Measurements from ENCODE around the gene SDC4.

The SDC4 gene

DNA sequence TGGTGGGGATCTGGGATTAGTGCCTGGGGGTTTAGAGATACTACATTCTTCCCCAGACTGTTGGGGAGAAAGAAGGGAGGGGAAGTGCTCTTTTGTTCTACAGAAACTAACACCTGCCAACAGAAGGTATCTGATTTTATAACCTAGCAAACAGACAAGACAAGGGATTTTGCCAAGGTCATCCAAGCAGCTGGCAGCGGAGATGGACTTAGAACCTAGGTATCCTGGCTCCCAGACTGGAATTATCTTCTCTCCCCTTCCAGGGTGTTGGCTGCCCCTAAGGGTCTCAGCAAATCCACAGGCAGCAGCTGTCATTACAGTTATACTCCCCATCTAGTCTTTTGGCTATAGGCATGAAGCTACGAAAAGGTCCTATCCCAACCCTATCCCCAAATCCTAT is 8.4 kb downstream of the SDC4 start:
- no peak overlapping the region for H3K4me3 ChIP-seq (ENCODE audit: low read depth, low read length)
- H3K4me1 ChIP-seq (ENCODE audit: control insufficient read depth in 1 of 2, insufficient read depth in 2 of 2, low read length in 2 of 2) = peaks cover 71 to 78% of the 10 kb centered on the region in 2 experiments
- H4K12ac ChIP-seq (ENCODE audit: low read depth, low read length) = no peak overlapping the region
- WGBS (ENCODE audit: extremely low coverage, insufficient coverage, insufficient read length) = no CpG with 5 or more reads among the region's 2 CpGs
- H2BK120ac ChIP-seq (ENCODE audit: insufficient read depth, low read length, poor library complexity) = peak overlapping the region; percentile 40
- H3K36me3 ChIP-seq (ENCODE audit: control insufficient read depth in 1 of 2, insufficient read depth in 2 of 2, low read length in 2 of 2) = peaks cover 18 to 26% of the 10 kb centered on the region in 2 experiments
- H2AK5ac ChIP-seq (ENCODE audit: low read length) = no peak overlapping the region
- peak overlapping the region; percentile 80 for H3K4ac ChIP-seq (ENCODE audit: low read depth, low read length)
- DNase-seq = no peak
- H4K8ac ChIP-seq (ENCODE audit: low read depth, low read length) = no peak overlapping the region
- peaks cover 45% of the 10 kb centered on the region for H3K79me2 ChIP-seq (ENCODE audit: control insufficient read depth, insufficient read depth, low read length, poor library complexity)
- peak overlapping the region; percentile 22 for H2BK5ac ChIP-seq (ENCODE audit: low read depth, low read length, poor library complexity)
- no peak overlapping the region for H3K9ac ChIP-seq (ENCODE audit: low read length)
- H2BK12ac ChIP-seq (ENCODE audit: low read length) = peak overlapping the region; percentile 26
- no peak overlapping the region for H3K27ac ChIP-seq (ENCODE audit: low read depth, low read length)
- H3K27me3 ChIP-seq (ENCODE audit: insufficient read depth, low read length) = no peaks in the 10 kb centered on the region
- no peak overlapping the region for H3K23ac ChIP-seq (ENCODE audit: low read length)
- no peak overlapping the region for H3K18ac ChIP-seq (ENCODE audit: low read length)
- H3K79me1 ChIP-seq (ENCODE audit: low read length) = peaks cover 58% of the 10 kb centered on the region
- peak overlapping the region; percentile 48 for H4K91ac ChIP-seq (ENCODE audit: low read depth, low read length)
- H2AFZ ChIP-seq (ENCODE audit: insufficient read depth, low read length, poor library complexity) = no peak overlapping the region
- H3K4me2 ChIP-seq (ENCODE audit: low read length) = no peak overlapping the region
- H3K9me3 ChIP-seq (ENCODE audit: insufficient read depth, low read depth, low read length) = no peaks in the 10 kb centered on the region
- no peak overlapping the region for H3K14ac ChIP-seq (ENCODE audit: low read length)

DNA sequence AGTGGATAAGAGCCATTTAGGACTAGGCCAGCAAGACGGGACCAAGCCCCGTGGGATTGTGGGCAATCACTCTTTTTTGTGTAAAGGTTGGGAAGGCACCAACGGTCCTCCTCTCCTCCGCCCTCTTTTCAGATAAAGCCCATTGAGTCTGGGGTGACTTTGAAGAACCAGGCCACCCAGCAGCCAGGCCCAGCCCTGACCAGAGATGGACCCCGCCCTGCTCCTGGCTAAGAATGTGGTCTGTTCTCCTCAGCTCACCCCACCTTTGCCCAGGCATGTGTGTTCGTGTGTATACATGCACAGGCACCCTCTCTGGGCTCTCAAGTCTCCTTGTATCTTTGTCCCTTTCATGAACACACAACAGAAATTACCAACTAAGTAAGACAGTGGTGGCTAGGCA is 9.1 kb downstream of the SDC4 start:
- no peak overlapping the region for H3K4me3 ChIP-seq (ENCODE audit: low read depth, low read length)
- no peaks in the 10 kb centered on the region for H3K9me3 ChIP-seq (ENCODE audit: insufficient read depth, low read depth, low read length)
- peaks cover 52% of the 10 kb centered on the region for H3K79me1 ChIP-seq (ENCODE audit: low read length)
- peak overlapping the region; percentile 5 for H4K8ac ChIP-seq (ENCODE audit: low read depth, low read length)
- no peak overlapping the region for H3K4me2 ChIP-seq (ENCODE audit: low read length)
- no CpG with 5 or more reads among the region's 6 CpGs for WGBS (ENCODE audit: extremely low coverage, insufficient coverage, insufficient read length)
- DNase-seq = no peak
- H2AK5ac ChIP-seq (ENCODE audit: low read length) = peak overlapping the region; percentile 6
- H3K27me3 ChIP-seq (ENCODE audit: insufficient read depth, low read length) = no peaks in the 10 kb centered on the region
- H4K91ac ChIP-seq (ENCODE audit: low read depth, low read length) = peak overlapping the region; percentile 89
- H4K12ac ChIP-seq (ENCODE audit: low read depth, low read length) = no peak overlapping the region
- peak overlapping the region; percentile 45 for H3K14ac ChIP-seq (ENCODE audit: low read length)
- H3K9ac ChIP-seq (ENCODE audit: low read length) = no peak overlapping the region
- peak overlapping the region; percentile 67 for H3K18ac ChIP-seq (ENCODE audit: low read length)
- no peak overlapping the region for H2BK120ac ChIP-seq (ENCODE audit: insufficient read depth, low read length, poor library complexity)
- peaks cover 41% of the 10 kb centered on the region for H3K79me2 ChIP-seq (ENCODE audit: control insufficient read depth, insufficient read depth, low read length, poor library complexity)
- peak overlapping the region; percentile 58 for H2BK12ac ChIP-seq (ENCODE audit: low read length)
- H3K23ac ChIP-seq (ENCODE audit: low read length) = no peak overlapping the region
- peaks cover 67 to 73% of the 10 kb centered on the region in 2 experiments for H3K4me1 ChIP-seq (ENCODE audit: control insufficient read depth in 1 of 2, insufficient read depth in 2 of 2, low read length in 2 of 2)
- peak overlapping the region; percentile 71 for H3K4ac ChIP-seq (ENCODE audit: low read depth, low read length)
- H3K27ac ChIP-seq (ENCODE audit: low read depth, low read length) = peak overlapping the region; percentile 90
- peak overlapping the region; percentile 91 for H2BK5ac ChIP-seq (ENCODE audit: low read depth, low read length, poor library complexity)
- peaks cover 19 to 27% of the 10 kb centered on the region in 2 experiments for H3K36me3 ChIP-seq (ENCODE audit: control insufficient read depth in 1 of 2, insufficient read depth in 2 of 2, low read length in 2 of 2)
- H2AFZ ChIP-seq (ENCODE audit: insufficient read depth, low read length, poor library complexity) = no peak overlapping the region

DNA sequence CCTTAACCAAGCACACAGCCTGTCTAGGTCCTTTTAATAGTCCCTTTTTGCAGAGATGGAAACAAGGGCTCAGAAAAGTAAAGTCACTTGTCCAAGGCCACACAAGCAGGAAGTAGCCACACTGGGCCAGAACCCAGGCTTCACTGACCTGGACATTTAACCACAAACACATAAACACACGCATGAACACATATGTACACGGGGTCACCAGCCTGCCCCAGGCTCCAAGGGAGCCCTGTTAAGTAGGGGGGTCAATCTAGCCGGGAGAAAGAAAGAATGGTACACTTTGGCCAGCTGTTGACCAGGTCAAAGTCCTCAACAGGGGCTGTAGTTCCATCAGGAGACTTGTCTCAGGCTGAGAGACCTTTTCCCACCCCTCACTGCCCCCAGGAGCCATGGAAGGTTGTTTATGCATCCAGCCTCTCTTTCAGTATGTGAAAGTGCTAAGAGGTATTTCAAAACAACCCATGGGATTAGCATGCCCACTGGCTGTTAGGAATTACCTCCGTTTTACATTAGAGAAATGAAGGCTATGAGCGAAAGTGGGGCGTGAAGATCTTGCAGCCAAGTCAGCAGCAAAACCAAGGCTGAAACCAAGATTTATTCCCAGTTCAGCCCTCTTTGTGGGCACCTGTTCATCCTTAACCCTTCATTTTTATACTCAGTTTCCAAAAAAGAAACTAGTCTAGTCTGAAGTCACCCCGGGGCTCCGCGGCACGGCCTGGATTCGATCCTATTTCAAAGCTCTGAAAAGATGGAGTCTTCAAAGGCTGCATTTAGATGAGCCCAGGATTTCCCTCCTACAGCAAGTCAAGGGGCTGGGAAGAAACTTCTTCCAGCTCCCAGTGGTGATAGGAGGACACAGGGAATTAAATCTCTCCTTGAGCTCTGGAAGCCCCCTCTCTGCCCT is 9.8 kb downstream of the SDC4 start:
- DNase-seq = no peak
- Histone ChIP-seq H4K8ac (ENCODE audit: low read depth, low read length) (peak overlapping the region; percentile 61), H3K9me3 (ENCODE audit: insufficient read depth, low read depth, low read length) (no peaks in the 10 kb centered on the region), H3K23ac (ENCODE audit: low read length) (no peak overlapping the region), H3K4ac (ENCODE audit: low read depth, low read length) (peak overlapping the region; percentile 71), H3K9ac (ENCODE audit: low read length) (no peak overlapping the region), H3K4me1 (ENCODE audit: control insufficient read depth in 1 of 2, insufficient read depth in 2 of 2, low read length in 2 of 2) (peaks cover 61 to 66% of the 10 kb centered on the region in 2 experiments), H4K12ac (ENCODE audit: low read depth, low read length) (no peak overlapping the region), H3K14ac (ENCODE audit: low read length) (peak overlapping the region; percentile 63), H2BK120ac (ENCODE audit: insufficient read depth, low read length, poor library complexity) (peak overlapping the region; percentile 92), H2BK5ac (ENCODE audit: low read depth, low read length, poor library complexity) (peak overlapping the region; percentile 91), H2BK12ac (ENCODE audit: low read length) (peak overlapping the region; percentile 91), H3K18ac (ENCODE audit: low read length) (peak overlapping the region; percentile 83), H2AK5ac (ENCODE audit: low read length) (peak overlapping the region; percentile 88), H3K79me1 (ENCODE audit: low read length) (peaks cover 45% of the 10 kb centered on the region), H4K91ac (ENCODE audit: low read depth, low read length) (peak overlapping the region; percentile 89), H3K4me2 (ENCODE audit: low read length) (peak overlapping the region; percentile 30), H2AFZ (ENCODE audit: insufficient read depth, low read length, poor library complexity) (peak overlapping the region; percentile 18), H3K79me2 (ENCODE audit: control insufficient read depth, insufficient read depth, low read length, poor library complexity) (peaks cover 38% of the 10 kb centered on the region), H3K27me3 (ENCODE audit: insufficient read depth, low read length) (no peaks in the 10 kb centered on the region), H3K36me3 (ENCODE audit: control insufficient read depth in 1 of 2, insufficient read depth in 2 of 2, low read length in 2 of 2) (peaks cover 21 to 27% of the 10 kb centered on the region in 2 experiments), H3K4me3 (ENCODE audit: low read depth, low read length) (no peak overlapping the region), H3K27ac (ENCODE audit: low read depth, low read length) (peak overlapping the region; percentile 90)
- no CpG with 5 or more reads among the region's 11 CpGs for WGBS (ENCODE audit: extremely low coverage, insufficient coverage, insufficient read length)

DNA sequence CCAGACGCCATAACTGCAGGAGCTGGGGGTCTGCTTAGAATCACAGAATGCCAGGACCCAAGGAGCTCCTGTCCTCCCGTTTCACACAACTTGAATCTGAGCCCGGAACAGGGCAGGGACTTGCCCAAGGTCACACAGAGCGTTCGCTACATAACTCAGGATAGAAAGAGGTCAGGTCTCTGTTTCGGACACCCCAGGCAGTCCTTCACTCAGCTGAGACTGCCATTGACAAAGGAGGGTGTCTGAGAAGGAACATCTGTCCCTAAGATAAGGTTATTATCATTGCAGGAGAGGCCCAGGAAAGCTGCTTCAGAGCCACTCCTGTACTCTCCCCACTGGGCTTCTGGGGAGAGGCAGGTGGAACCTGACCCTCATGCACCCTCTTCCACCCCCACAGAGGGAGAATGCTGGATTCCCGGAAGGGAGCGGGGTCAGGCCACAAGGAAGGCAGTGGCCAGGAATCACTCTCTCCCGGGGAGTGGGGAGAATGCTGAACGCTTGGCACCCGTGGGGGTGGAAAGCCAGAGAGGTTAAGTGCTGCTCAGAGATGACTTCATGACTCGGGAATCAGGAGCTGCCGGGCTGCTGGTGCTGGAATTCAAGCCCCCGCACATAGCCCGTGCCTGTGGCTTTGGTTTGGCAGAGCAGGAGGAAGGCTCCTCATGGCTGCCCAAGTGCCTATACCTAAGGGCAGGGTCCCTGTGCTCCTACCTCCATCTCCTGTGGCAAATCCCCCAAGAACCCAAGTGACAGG is 10.7 kb downstream of the SDC4 start:
- Histone ChIP-seq H2AK5ac (ENCODE audit: low read length) (peak overlapping the region; percentile 88), H3K9me3 (ENCODE audit: insufficient read depth, low read depth, low read length) (no peaks in the 10 kb centered on the region), H3K79me1 (ENCODE audit: low read length) (peaks cover 38% of the 10 kb centered on the region), H3K4me1 (ENCODE audit: control insufficient read depth in 1 of 2, insufficient read depth in 2 of 2, low read length in 2 of 2) (peaks cover 54 to 57% of the 10 kb centered on the region in 2 experiments), H4K91ac (ENCODE audit: low read depth, low read length) (peak overlapping the region; percentile 89), H3K79me2 (ENCODE audit: control insufficient read depth, insufficient read depth, low read length, poor library complexity) (peaks cover 35% of the 10 kb centered on the region), H2BK5ac (ENCODE audit: low read depth, low read length, poor library complexity) (peak overlapping the region; percentile 91), H3K9ac (ENCODE audit: low read length) (no peak overlapping the region), H3K4me2 (ENCODE audit: low read length) (peak overlapping the region; percentile 30), H3K36me3 (ENCODE audit: control insufficient read depth in 1 of 2, insufficient read depth in 2 of 2, low read length in 2 of 2) (peaks cover 29 to 33% of the 10 kb centered on the region in 2 experiments), H2AFZ (ENCODE audit: insufficient read depth, low read length, poor library complexity) (peak overlapping the region; percentile 18), H3K14ac (ENCODE audit: low read length) (peak overlapping the region; percentile 63), H4K12ac (ENCODE audit: low read depth, low read length) (no peak overlapping the region), H3K4me3 (ENCODE audit: low read depth, low read length) (no peak overlapping the region), H4K8ac (ENCODE audit: low read depth, low read length) (peak overlapping the region; percentile 61), H3K18ac (ENCODE audit: low read length) (peak overlapping the region; percentile 83), H3K27me3 (ENCODE audit: insufficient read depth, low read length) (no peaks in the 10 kb centered on the region), H3K23ac (ENCODE audit: low read length) (no peak overlapping the region), H2BK12ac (ENCODE audit: low read length) (peak overlapping the region; percentile 91), H3K27ac (ENCODE audit: low read depth, low read length) (peak overlapping the region; percentile 90), H3K4ac (ENCODE audit: low read depth, low read length) (peak overlapping the region; percentile 71), H2BK120ac (ENCODE audit: insufficient read depth, low read length, poor library complexity) (peak overlapping the region; percentile 92)
- peak; percentile 78 to 83 for DNase-seq
- WGBS (ENCODE audit: extremely low coverage, insufficient coverage, insufficient read length) = no CpG with 5 or more reads among the region's 15 CpGs
